ENCODE data around the gene ORM2. TPM values are rescaled to one million over a fixed set of nuclear protein-coding genes. Genes with fewer than 3 reads are reported as not detected.
"Not testable (repeated sequence)": the region's sequence is repeated elsewhere in the genome, so short reads cannot be mapped to it uniquely, and the experiment has no call there.

The ORM2 gene
- total RNA-seq, 4 donors from 2014 or later = not detected

DNA sequence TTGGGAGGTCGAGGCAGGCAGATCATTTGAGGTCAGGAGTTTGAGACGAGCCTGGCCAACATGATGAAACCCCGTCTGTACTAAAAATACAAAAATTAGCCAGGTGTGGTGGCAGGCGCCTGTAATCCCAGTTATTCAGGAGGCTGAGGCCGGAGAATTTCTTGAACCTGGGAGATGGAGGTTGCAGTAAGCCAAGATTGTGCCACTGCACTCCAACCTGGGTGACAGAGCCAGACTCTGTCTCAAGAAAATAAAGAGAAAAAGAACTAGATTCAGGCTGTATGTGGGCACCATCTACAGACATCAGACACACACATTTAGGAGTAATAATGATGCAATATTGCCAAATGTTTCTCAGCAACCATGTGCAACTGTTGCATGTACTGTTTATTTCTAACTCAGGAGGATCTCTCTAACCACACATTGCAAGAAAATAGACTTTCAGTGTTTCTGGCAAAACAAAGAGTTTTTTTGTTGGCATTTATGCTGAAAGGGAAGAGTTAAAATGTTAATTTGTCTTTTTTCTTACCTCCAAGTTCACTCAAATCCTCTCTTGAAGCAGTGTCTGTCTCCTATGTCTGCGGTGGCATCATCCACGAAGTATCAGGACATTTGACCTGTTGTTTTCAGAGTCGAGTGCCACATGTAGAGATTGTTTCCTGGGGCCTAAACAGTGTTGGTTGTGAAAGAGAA is 11.9 kb upstream of the ORM2 start:
- H3K4me1 ChIP-seq = no peaks in the 10 kb centered on the region

DNA sequence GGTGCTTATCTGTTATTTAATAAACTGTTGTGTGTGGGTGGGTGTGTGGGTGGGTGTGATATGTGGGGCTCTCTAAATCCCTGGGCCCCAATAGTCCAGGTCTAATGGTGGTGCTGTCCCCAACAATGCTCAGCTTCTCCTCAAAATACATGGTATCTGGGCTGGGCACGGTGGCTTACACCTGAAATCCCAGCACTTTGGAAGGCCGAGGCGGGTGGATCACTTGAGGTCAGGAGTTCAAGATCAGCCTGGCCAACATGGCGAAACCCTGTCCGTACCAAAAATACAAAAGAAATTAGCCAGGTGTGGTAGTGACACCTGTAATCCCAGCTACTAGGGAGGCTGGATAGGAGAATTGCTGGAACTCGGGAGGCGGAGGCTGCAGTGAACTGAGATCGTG is 11.3 kb upstream of the ORM2 start:
- DNase-seq (ENCODE audit: low spot score in 2 of 2) = no peak
- TF ChIP-seq, protein P1, sequence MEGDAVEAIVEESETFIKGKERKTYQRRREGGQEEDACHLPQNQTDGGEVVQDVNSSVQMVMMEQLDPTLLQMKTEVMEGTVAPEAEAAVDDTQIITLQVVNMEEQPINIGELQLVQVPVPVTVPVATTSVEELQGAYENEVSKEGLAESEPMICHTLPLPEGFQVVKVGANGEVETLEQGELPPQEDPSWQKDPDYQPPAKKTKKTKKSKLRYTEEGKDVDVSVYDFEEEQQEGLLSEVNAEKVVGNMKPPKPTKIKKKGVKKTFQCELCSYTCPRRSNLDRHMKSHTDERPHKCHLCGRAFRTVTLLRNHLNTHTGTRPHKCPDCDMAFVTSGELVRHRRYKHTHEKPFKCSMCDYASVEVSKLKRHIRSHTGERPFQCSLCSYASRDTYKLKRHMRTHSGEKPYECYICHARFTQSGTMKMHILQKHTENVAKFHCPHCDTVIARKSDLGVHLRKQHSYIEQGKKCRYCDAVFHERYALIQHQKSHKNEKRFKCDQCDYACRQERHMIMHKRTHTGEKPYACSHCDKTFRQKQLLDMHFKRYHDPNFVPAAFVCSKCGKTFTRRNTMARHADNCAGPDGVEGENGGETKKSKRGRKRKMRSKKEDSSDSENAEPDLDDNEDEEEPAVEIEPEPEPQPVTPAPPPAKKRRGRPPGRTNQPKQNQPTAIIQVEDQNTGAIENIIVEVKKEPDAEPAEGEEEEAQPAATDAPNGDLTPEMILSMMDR (IDR thresholded peaks at IDR 0.05) = no peak
- no peak for TF ChIP-seq POLR2A (IDR thresholded peaks at IDR 0.05)
- no peak for TF ChIP-seq EP300 (IDR thresholded peaks at IDR 0.05)
- H3K36me3 ChIP-seq = no peaks in the 10 kb centered on the region
- WGBS, 2 donors = 85 to 87% methylated on average over 8 of the region's 8 CpGs
- H3K27me3 ChIP-seq = peaks cover 0 to 3% of the 10 kb centered on the region in 2 donors
- H3K27ac ChIP-seq = no peak overlapping the region
- no peaks in the 10 kb centered on the region for H3K4me1 ChIP-seq
- no peaks in the 10 kb centered on the region for H3K9me3 ChIP-seq
- no peak overlapping the region for H3K4me3 ChIP-seq

More for the DNA sequence above, 11.9 kb upstream of the ORM2 start:
- Histone ChIP-seq H3K27ac (no peak overlapping the region), H3K27me3 (peaks cover 0 to 3% of the 10 kb centered on the region in 2 donors), H3K4me3 (no peak overlapping the region), H3K9me3 (no peaks in the 10 kb centered on the region), H3K36me3 (no peaks in the 10 kb centered on the region)
- DNase-seq (ENCODE audit: low spot score in 2 of 2) = no peak
- WGBS, 2 donors = 74 to 76% methylated on average over 8 of the region's 8 CpGs
- TF ChIP-seq EP300 (IDR thresholded peaks at IDR 0.05) (no peak), POLR2A (IDR thresholded peaks at IDR 0.05) (no peak)
- TF ChIP-seq, protein P1 (IDR thresholded peaks at IDR 0.05) = no peak

DNA sequence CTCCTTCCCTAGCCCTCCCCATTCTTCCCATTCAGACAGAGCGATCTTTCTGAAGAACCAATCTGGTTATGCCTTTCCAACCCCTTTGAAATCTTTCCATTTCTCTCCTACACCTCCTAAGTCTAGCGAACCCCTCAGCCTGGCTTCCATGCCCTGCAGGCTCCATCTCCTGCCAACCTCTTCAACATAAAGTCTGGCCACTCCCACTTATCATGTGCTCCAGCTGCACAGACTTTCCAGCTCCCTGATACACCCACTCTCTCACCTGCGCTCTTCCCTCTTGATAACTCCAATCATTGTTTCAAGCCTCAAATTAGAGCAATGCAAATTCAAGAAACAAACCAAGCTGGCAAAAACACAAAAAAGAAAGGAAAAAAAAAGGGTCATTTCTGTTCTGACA is 10.5 kb upstream of the ORM2 start:
- DNase-seq (ENCODE audit: low spot score in 2 of 2) = no peak
- no peaks in the 10 kb centered on the region for H3K4me1 ChIP-seq
- 79 to 81% methylated on average over 3 of the region's 3 CpGs for WGBS, 2 donors
- no peaks in the 10 kb centered on the region for H3K9me3 ChIP-seq
- H3K4me3 ChIP-seq = no peak overlapping the region
- peaks cover 0 to 3% of the 10 kb centered on the region in 2 donors for H3K27me3 ChIP-seq
- H3K27ac ChIP-seq = no peak overlapping the region
- TF ChIP-seq POLR2A (IDR thresholded peaks at IDR 0.05) (no peak), EP300 (IDR thresholded peaks at IDR 0.05) (no peak)
- TF ChIP-seq, protein P1 (IDR thresholded peaks at IDR 0.05) = no peak
- no peaks in the 10 kb centered on the region for H3K36me3 ChIP-seq

DNA sequence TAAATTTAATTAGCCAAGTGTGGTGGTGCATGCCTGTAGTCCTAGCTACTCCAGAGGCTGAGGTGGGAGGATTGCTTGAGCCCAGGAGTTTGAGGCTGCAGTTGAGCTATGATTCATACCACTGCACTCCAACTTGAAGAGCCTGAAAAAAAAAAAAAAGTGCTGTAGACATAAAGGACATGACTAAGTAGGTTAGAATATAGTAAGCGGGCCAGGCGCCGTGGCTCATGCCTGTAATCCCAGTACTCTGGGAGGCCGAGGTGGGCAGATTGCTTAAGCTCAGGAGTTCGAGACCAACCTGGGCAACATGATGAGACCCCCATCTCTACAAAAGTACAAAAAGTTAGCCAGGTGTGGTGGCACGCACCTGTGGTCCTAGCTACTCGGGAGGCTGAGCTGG is 9.0 kb upstream of the ORM2 start:
- H3K27ac ChIP-seq; H3K9me3 ChIP-seq; H3K4me3 ChIP-seq; H3K36me3 ChIP-seq; H3K4me1 ChIP-seq; DNase-seq (ENCODE audit: low spot score in 2 of 2); H3K27me3 ChIP-seq: not testable (repeated sequence)
- WGBS, 2 donors = 84 to 89% methylated on average over 7 of the region's 7 CpGs

DNA sequence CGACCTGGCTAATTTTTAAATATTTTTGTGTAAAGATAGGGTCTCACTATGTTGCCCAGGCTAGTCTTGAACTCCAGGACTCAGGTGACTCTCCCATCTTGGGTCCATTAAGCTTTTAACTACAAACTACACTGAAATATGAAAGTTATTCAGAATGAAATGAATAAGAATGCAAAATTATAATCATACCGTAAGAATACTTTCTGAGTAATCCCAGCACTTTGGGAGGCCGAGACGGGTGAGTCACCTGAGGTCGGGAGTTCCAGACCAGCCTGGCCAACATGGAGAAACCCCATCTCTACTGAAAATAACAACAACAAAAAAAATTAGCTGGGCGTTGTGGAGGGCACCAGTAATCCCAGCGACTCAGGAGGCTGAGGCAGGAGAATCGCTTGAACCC is 7.9 kb upstream of the ORM2 start:
- no peak for DNase-seq (ENCODE audit: low spot score in 2 of 2)
- TF ChIP-seq, protein P1 (IDR thresholded peaks at IDR 0.05) = no peak
- no peak for TF ChIP-seq POLR2A (IDR thresholded peaks at IDR 0.05)
- no peak for TF ChIP-seq EP300 (IDR thresholded peaks at IDR 0.05)
- no peak overlapping the region for H3K4me3 ChIP-seq
- WGBS, 2 donors = 81 to 89% methylated on average over 8 of the region's 8 CpGs
- H3K27me3 ChIP-seq = peaks cover 0 to 3% of the 10 kb centered on the region in 2 donors
- H3K4me1 ChIP-seq = no peaks in the 10 kb centered on the region
- no peaks in the 10 kb centered on the region for H3K36me3 ChIP-seq
- H3K27ac ChIP-seq = no peak overlapping the region
- no peaks in the 10 kb centered on the region for H3K9me3 ChIP-seq

DNA sequence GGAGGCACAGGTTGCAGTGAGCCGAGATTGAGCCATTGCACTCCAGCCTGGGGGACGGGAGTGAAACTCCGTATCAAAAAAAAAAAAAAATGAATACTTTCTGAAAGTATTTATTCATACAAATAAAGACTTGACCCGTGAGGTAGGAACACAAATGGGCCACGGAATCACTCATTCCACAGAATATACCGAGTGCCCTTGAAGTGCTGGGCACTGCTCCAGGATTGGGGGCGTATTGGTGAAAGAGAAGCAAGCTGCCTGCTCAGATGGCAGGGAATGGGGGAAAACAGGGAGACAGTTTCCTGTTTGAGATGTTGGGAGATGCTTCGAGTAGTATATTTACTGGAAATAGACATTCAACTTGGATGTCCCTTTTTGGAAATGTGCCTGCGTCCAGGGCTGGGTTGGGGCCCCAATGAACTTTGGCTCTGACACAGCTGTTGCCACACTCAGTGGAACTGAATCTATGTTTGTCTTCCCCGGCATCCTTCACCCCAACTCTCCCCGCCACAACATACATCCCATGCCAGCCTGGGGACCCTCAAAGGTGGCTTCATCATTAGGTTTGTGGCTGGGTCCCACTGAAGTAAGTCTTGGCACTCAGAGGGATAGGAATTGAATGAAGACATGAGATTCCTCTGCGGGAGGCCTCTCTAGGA is 7.4 kb upstream of the ORM2 start:
- H3K27ac ChIP-seq; H3K36me3 ChIP-seq; H3K4me3 ChIP-seq; H3K4me1 ChIP-seq; H3K9me3 ChIP-seq; H3K27me3 ChIP-seq; DNase-seq (ENCODE audit: low spot score in 2 of 2): not testable (repeated sequence)
- 59 to 62% methylated on average over 12 of the region's 12 CpGs for WGBS, 2 donors

DNA sequence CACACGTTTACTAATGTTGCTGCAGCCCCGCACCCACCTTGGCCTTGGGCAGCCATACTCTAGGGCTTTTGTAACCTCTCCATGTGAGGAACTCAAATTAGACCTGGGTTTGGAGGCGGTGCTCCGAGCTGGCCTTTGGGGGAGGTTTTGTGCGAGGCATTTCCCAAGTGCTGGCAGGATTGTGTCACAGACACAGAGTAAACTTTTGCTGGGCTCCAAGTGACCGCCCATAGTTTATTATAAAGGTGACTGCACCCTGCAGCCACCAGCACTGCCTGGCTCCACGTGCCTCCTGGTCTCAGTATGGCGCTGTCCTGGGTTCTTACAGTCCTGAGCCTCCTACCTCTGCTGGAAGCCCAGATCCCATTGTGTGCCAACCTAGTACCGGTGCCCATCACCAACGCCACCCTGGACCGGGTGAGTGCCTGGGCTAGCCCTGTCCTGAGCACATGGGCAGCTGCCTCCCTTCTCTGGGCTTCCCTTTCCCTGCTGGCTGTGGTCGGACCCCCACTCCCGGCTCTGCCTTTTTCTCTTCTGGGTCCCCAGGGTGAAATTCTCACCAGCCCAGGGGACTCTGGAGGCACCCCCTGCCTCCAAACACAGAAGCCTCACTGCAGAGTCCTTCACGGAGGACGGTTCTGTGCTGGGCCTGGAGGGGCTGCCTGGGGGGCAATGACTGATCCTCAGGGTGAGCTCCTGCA is 6.7 kb upstream of the ORM2 start, which contains the start of gene ORM1:
Gene ORM1, plus strand, starts transcription at position 268 of the 701 bp plus-strand sequence. Its CDS starts 36 bp downstream, at position 304.
- H3K27ac ChIP-seq; H3K4me1 ChIP-seq; H3K9me3 ChIP-seq; H3K27me3 ChIP-seq; H3K4me3 ChIP-seq; H3K36me3 ChIP-seq; DNase-seq (ENCODE audit: low spot score in 2 of 2): not testable (repeated sequence)
- WGBS, 2 donors = 75% methylated on average over 6 of the region's 15 CpGs; no CpG with 5 or more reads in 1 of the 2 donors

DNA sequence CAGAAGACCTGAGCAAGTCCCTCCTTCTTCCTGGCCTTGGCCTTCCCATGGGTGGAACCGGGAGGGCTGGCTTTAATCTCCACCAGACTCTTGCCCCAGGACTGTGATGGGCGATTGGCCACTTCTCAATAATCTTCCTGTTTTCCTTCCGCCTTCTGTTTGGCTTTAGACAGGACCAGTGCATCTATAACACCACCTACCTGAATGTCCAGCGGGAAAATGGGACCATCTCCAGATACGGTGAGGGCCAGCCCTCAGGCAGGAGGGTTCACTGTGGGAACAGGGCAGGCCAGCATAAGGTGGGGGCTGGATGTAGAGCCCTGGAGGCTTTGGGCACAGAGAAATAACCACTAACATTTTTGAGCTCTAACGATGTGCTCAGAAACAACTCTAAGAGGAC is 5.8 kb upstream of the ORM2 start:
- WGBS, 2 donors = 73 to 74% methylated on average over 6 of the region's 6 CpGs
- H3K27ac ChIP-seq; H3K36me3 ChIP-seq; H3K4me3 ChIP-seq; H3K27me3 ChIP-seq; DNase-seq (ENCODE audit: low spot score in 2 of 2); H3K9me3 ChIP-seq; H3K4me1 ChIP-seq: not testable (repeated sequence)

All from tibial nerve (tissue), 4 donors.